ENCODE data around the gene CCDC88C.

Gene CCDC88C

GRCh38 chr14:91367173-91368171 lies 50.1 kb downstream of the CCDC88C start:
- Histone ChIP-seq H3K4me1 (ENCODE audit: control insufficient read depth in 1 of 2, insufficient read depth in 2 of 2, low read length in 2 of 2) (peaks cover 45 to 51% of the 10 kb centered on the region in 2 donors), H3K27ac (ENCODE audit: low read depth, low read length) (peak overlapping the region; percentile 64), H3K4me3 (ENCODE audit: low read depth in 1 of 2, low read length in 2 of 2) (no peak overlapping the region), H3K9me3 (ENCODE audit: control insufficient read depth in 1 of 2, low read length in 2 of 2) (no peaks in the 10 kb centered on the region), H3K9ac (ENCODE audit: low read depth in 1 of 2, low read length in 2 of 2) (peak overlapping the region in 1 of 2 donors; percentile 14), H3K27me3 (ENCODE audit: control insufficient read depth in 1 of 2, insufficient read depth in 2 of 2, low read length in 2 of 2) (no peaks in the 10 kb centered on the region), H3K36me3 (ENCODE audit: control insufficient read depth in 1 of 2, insufficient read depth in 2 of 2, low read length in 2 of 2) (no peaks in the 10 kb centered on the region)

- peaks cover 45% of the 10 kb centered on the region in 2 donors for H3K4me1 ChIP-seq (ENCODE audit: control insufficient read depth in 1 of 2, insufficient read depth in 2 of 2, low read length in 2 of 2)
- no peaks in the 10 kb centered on the region for H3K9me3 ChIP-seq (ENCODE audit: control insufficient read depth in 1 of 2, low read length in 2 of 2)
- no peak overlapping the region for H3K9ac ChIP-seq (ENCODE audit: low read depth in 1 of 2, low read length in 2 of 2)
- no peaks in the 10 kb centered on the region for H3K36me3 ChIP-seq (ENCODE audit: control insufficient read depth in 1 of 2, insufficient read depth in 2 of 2, low read length in 2 of 2)
- no peaks in the 10 kb centered on the region for H3K27me3 ChIP-seq (ENCODE audit: control insufficient read depth in 1 of 2, insufficient read depth in 2 of 2, low read length in 2 of 2)
- no peak overlapping the region for H3K4me3 ChIP-seq (ENCODE audit: low read depth in 1 of 2, low read length in 2 of 2)
- no peak overlapping the region for H3K27ac ChIP-seq (ENCODE audit: low read depth, low read length)
Measured at GRCh38 chr14:91366749-91367148, 50.9 kb downstream of the CCDC88C start.

GRCh38 chr14:91365552-91365951 lies 52.1 kb downstream of the CCDC88C start:
- Histone ChIP-seq H3K36me3 (ENCODE audit: control insufficient read depth in 1 of 2, insufficient read depth in 2 of 2, low read length in 2 of 2) (no peaks in the 10 kb centered on the region), H3K4me3 (ENCODE audit: low read depth in 1 of 2, low read length in 2 of 2) (no peak overlapping the region), H3K9me3 (ENCODE audit: control insufficient read depth in 1 of 2, low read length in 2 of 2) (no peaks in the 10 kb centered on the region), H3K27ac (ENCODE audit: low read depth, low read length) (no peak overlapping the region), H3K9ac (ENCODE audit: low read depth in 1 of 2, low read length in 2 of 2) (no peak overlapping the region), H3K4me1 (ENCODE audit: control insufficient read depth in 1 of 2, insufficient read depth in 2 of 2, low read length in 2 of 2) (peaks cover 33 to 41% of the 10 kb centered on the region in 2 donors), H3K27me3 (ENCODE audit: control insufficient read depth in 1 of 2, insufficient read depth in 2 of 2, low read length in 2 of 2) (no peaks in the 10 kb centered on the region)

- no peak overlapping the region for H3K27ac ChIP-seq (ENCODE audit: low read depth, low read length)
- no peak overlapping the region for H3K9ac ChIP-seq (ENCODE audit: low read depth in 1 of 2, low read length in 2 of 2)
- H3K9me3 ChIP-seq (ENCODE audit: control insufficient read depth in 1 of 2, low read length in 2 of 2), result no peaks in the 10 kb centered on the region
- H3K4me1 ChIP-seq (ENCODE audit: control insufficient read depth in 1 of 2, insufficient read depth in 2 of 2, low read length in 2 of 2), result peaks cover 25 to 33% of the 10 kb centered on the region in 2 donors
- H3K4me3 ChIP-seq (ENCODE audit: low read depth in 1 of 2, low read length in 2 of 2), result no peak overlapping the region
- H3K36me3 ChIP-seq (ENCODE audit: control insufficient read depth in 1 of 2, insufficient read depth in 2 of 2, low read length in 2 of 2), result no peaks in the 10 kb centered on the region
- no peaks in the 10 kb centered on the region for H3K27me3 ChIP-seq (ENCODE audit: control insufficient read depth in 1 of 2, insufficient read depth in 2 of 2, low read length in 2 of 2)
Measured at GRCh38 chr14:91364524-91365270, 52.9 kb downstream of the CCDC88C start.

- peaks cover 21 to 29% of the 10 kb centered on the region in 2 donors for H3K4me1 ChIP-seq (ENCODE audit: control insufficient read depth in 1 of 2, insufficient read depth in 2 of 2, low read length in 2 of 2)
- H3K9me3 ChIP-seq (ENCODE audit: control insufficient read depth in 1 of 2, low read length in 2 of 2), result no peaks in the 10 kb centered on the region
- peaks cover 0 to 1% of the 10 kb centered on the region in 2 donors for H3K36me3 ChIP-seq (ENCODE audit: control insufficient read depth in 1 of 2, insufficient read depth in 2 of 2, low read length in 2 of 2)
- no peaks in the 10 kb centered on the region for H3K27me3 ChIP-seq (ENCODE audit: control insufficient read depth in 1 of 2, insufficient read depth in 2 of 2, low read length in 2 of 2)
- H3K4me3 ChIP-seq (ENCODE audit: low read depth in 1 of 2, low read length in 2 of 2), result no peak overlapping the region
- no peak overlapping the region for H3K9ac ChIP-seq (ENCODE audit: low read depth in 1 of 2, low read length in 2 of 2)
- no peak overlapping the region for H3K27ac ChIP-seq (ENCODE audit: low read depth, low read length)
Measured at GRCh38 chr14:91363776-91364523, 53.7 kb downstream of the CCDC88C start.

GRCh38 chr14:91361233-91361811 lies 56.3 kb downstream of the CCDC88C start:
- Histone ChIP-seq H3K9ac (ENCODE audit: low read depth in 1 of 2, low read length in 2 of 2) (no peak overlapping the region), H3K4me1 (ENCODE audit: control insufficient read depth in 1 of 2, insufficient read depth in 2 of 2, low read length in 2 of 2) (peaks cover 7 to 20% of the 10 kb centered on the region in 2 donors), H3K4me3 (ENCODE audit: low read depth in 1 of 2, low read length in 2 of 2) (no peak overlapping the region), H3K9me3 (ENCODE audit: control insufficient read depth in 1 of 2, low read length in 2 of 2) (no peaks in the 10 kb centered on the region), H3K36me3 (ENCODE audit: control insufficient read depth in 1 of 2, insufficient read depth in 2 of 2, low read length in 2 of 2) (peaks cover 0 to 15% of the 10 kb centered on the region in 2 donors), H3K27ac (ENCODE audit: low read depth, low read length) (no peak overlapping the region), H3K27me3 (ENCODE audit: control insufficient read depth in 1 of 2, insufficient read depth in 2 of 2, low read length in 2 of 2) (no peaks in the 10 kb centered on the region)

GRCh38 chr14:91360490-91361232 lies 57.0 kb downstream of the CCDC88C start:
- Histone ChIP-seq H3K36me3 (ENCODE audit: control insufficient read depth in 1 of 2, insufficient read depth in 2 of 2, low read length in 2 of 2) (peaks cover 0 to 15% of the 10 kb centered on the region in 2 donors), H3K4me3 (ENCODE audit: low read depth in 1 of 2, low read length in 2 of 2) (no peak overlapping the region), H3K27me3 (ENCODE audit: control insufficient read depth in 1 of 2, insufficient read depth in 2 of 2, low read length in 2 of 2) (no peaks in the 10 kb centered on the region), H3K9me3 (ENCODE audit: control insufficient read depth in 1 of 2, low read length in 2 of 2) (no peaks in the 10 kb centered on the region), H3K4me1 (ENCODE audit: control insufficient read depth in 1 of 2, insufficient read depth in 2 of 2, low read length in 2 of 2) (peaks cover 7 to 20% of the 10 kb centered on the region in 2 donors), H3K27ac (ENCODE audit: low read depth, low read length) (no peak overlapping the region), H3K9ac (ENCODE audit: low read depth in 1 of 2, low read length in 2 of 2) (no peak overlapping the region)

- Histone ChIP-seq H3K36me3 (ENCODE audit: control insufficient read depth in 1 of 2, insufficient read depth in 2 of 2, low read length in 2 of 2) (peaks cover 0 to 15% of the 10 kb centered on the region in 2 donors), H3K9me3 (ENCODE audit: control insufficient read depth in 1 of 2, low read length in 2 of 2) (no peaks in the 10 kb centered on the region), H3K27ac (ENCODE audit: low read depth, low read length) (no peak overlapping the region), H3K27me3 (ENCODE audit: control insufficient read depth in 1 of 2, insufficient read depth in 2 of 2, low read length in 2 of 2) (no peaks in the 10 kb centered on the region), H3K9ac (ENCODE audit: low read depth in 1 of 2, low read length in 2 of 2) (no peak overlapping the region), H3K4me1 (ENCODE audit: control insufficient read depth in 1 of 2, insufficient read depth in 2 of 2, low read length in 2 of 2) (peaks cover 5 to 21% of the 10 kb centered on the region in 2 donors), H3K4me3 (ENCODE audit: low read depth in 1 of 2, low read length in 2 of 2) (no peak overlapping the region)
Measured at GRCh38 chr14:91358654-91359220, 58.9 kb downstream of the CCDC88C start.

- Histone ChIP-seq H3K27ac (ENCODE audit: low read depth, low read length) (no peak overlapping the region), H3K27me3 (ENCODE audit: control insufficient read depth in 1 of 2, insufficient read depth in 2 of 2, low read length in 2 of 2) (no peaks in the 10 kb centered on the region), H3K9me3 (ENCODE audit: control insufficient read depth in 1 of 2, low read length in 2 of 2) (no peaks in the 10 kb centered on the region), H3K4me3 (ENCODE audit: low read depth in 1 of 2, low read length in 2 of 2) (no peak overlapping the region), H3K9ac (ENCODE audit: low read depth in 1 of 2, low read length in 2 of 2) (no peak overlapping the region), H3K4me1 (ENCODE audit: control insufficient read depth in 1 of 2, insufficient read depth in 2 of 2, low read length in 2 of 2) (peaks cover 7 to 25% of the 10 kb centered on the region in 2 donors), H3K36me3 (ENCODE audit: control insufficient read depth in 1 of 2, insufficient read depth in 2 of 2, low read length in 2 of 2) (peaks cover 0 to 15% of the 10 kb centered on the region in 2 donors)
Measured at GRCh38 chr14:91358025-91358319, 59.6 kb downstream of the CCDC88C start.
